ENCODE measurements around the gene EIF4A2. TPM values are rescaled to one million over a fixed set of nuclear protein-coding genes. Genes with fewer than 3 reads are reported as not detected.

The EIF4A2 gene
- polyA plus RNA-seq, 1 experiment, result 774 TPM

DNA sequence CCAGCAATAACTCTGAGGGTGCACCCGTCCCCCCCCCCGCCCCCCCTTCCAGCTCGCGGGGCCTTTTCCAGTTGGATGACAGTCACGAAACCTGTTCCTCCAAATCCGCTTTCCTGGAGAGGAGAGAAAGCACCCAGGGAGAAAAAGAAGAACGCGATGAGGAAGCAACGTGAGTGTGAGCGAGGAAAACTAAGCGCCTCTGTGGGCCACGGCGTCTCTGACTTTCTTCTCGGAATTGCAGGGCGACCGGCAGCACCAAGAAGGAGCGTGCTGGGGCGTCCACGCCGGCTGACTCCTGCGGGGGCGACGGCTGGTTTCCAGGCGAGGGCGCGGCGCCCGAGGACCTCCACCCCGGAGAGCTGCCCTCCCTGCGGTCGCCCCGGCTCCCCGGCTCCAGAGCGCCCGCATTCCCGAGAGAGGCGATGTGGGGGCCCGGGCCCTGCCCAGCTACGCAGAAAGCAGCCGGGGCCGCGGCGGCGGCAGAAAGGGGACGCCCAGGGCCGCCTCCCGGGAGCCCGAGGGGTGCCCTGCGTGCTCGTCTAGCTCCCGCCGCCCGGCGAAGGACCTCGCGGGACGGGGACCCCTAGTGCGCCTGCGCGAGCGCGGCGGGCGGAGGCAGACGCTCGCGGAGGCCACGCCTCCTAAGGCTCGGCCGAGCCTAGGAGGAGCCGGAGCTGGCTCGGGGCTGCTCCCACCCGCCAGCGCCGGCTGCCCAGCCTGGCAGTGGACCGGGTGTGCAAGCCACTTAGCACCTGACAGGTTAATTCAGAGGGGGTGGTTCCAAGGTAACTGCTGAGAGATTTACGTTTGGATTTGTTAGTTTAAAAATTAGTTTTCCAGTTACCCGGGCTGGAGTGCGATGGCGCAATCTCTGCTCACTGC lies 43.8 kb downstream of the EIF4A2 start:
- no peak overlapping the region for H3K27ac ChIP-seq (ENCODE audit: low read depth, low read length)

DNA sequence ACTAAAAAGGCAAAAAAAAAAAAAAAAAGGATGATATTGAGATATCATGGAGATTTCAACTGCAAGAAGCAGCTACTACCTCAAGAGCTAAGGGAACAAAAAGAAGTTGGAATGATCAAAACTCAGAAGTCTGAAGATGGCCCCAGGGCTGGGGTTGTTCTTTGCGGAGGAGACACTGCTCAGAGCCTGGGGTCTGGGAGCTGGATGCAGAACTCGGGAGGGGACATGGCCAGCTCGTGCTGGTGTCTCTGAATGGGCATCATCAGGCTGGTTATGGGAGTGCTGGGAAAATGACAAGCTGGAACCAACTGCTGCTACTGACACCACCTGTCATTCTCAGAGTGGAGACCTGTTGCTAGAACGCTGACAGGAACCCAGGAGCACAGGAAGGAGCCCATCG lies 45.0 kb downstream of the EIF4A2 start:
- POLR2A ChIA-PET, result interaction anchor here (4.2 kb wide), 1 partner anchor 45 kb away, joined by 34 read pairs; the partner anchor contains the start of gene EIF4A2
- peaks cover 39% of the 10 kb centered on the region for H3K27me3 ChIP-seq (ENCODE audit: control insufficient read depth, insufficient read depth, low read length)

More for the DNA sequence above, 43.8 kb downstream of the EIF4A2 start:
- ChIA-PET POLR2A (interaction anchor here (0.6 to 4.2 kb wide), 7 partner anchors 43 to 889 kb away, joined by 3 to 34 read pairs (median 4); partner anchors contain the start of genes EIF4A2, RPL39L and TRA2B), CTCF (interaction anchor here (2.3 to 12.0 kb wide), 2 partner anchors 212 to 337 kb away, joined by 9 to 186 read pairs; partner anchors contain the start of gene AHSG)
- peak overlapping the region; percentile 62 for H3K4me3 ChIP-seq (ENCODE audit: low read depth, low read length)
- H3K27me3 ChIP-seq (ENCODE audit: control insufficient read depth, insufficient read depth, low read length), result peaks cover 34% of the 10 kb centered on the region
- TF ChIP-seq, protein P1, sequence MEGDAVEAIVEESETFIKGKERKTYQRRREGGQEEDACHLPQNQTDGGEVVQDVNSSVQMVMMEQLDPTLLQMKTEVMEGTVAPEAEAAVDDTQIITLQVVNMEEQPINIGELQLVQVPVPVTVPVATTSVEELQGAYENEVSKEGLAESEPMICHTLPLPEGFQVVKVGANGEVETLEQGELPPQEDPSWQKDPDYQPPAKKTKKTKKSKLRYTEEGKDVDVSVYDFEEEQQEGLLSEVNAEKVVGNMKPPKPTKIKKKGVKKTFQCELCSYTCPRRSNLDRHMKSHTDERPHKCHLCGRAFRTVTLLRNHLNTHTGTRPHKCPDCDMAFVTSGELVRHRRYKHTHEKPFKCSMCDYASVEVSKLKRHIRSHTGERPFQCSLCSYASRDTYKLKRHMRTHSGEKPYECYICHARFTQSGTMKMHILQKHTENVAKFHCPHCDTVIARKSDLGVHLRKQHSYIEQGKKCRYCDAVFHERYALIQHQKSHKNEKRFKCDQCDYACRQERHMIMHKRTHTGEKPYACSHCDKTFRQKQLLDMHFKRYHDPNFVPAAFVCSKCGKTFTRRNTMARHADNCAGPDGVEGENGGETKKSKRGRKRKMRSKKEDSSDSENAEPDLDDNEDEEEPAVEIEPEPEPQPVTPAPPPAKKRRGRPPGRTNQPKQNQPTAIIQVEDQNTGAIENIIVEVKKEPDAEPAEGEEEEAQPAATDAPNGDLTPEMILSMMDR (IDR thresholded peaks at IDR 0.05; ENCODE audit: low read depth, low read length), result no peak
- DNase-seq (ENCODE audit: low read depth, low spot score), result peak; percentile 39
- no peaks in the 10 kb centered on the region; the same call in 1 of the 2 replicates for H3K9me3 ChIP-seq (ENCODE audit: control insufficient read depth, insufficient read depth, low read length)

DNA sequence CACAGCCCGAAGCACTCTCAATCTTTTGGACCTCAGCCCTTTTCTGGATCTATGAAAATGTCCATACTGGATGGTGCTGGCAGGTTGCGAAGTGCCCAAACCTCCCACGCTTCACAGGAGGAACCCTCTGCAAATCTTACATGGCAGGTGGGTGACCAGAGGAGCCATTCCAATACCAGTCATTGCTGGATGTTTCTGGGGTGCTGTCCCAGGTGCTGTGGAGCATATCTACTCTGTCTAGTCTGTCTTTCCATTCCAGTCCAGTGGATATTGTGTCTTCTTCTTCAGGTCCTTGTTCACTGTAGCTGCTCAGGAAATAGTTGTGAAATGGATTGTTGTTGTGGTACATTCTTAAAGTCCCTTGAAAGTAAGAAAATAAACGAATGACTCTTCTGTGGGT lies 48.4 kb downstream of the EIF4A2 start:
- CTCF ChIA-PET, result no interaction called here
- Histone ChIP-seq H3K27ac (ENCODE audit: low read depth, low read length) (no peak overlapping the region), H3K4me3 (ENCODE audit: low read depth, low read length) (no peak overlapping the region), H3K9me3 (ENCODE audit: control insufficient read depth, insufficient read depth, low read length) (no peaks in the 10 kb centered on the region), H3K27me3 (ENCODE audit: control insufficient read depth, insufficient read depth, low read length) (peaks cover 46% of the 10 kb centered on the region)
- TF ChIP-seq, protein P1 (IDR thresholded peaks at IDR 0.05; ENCODE audit: low read depth, low read length), result no peak
- POLR2A ChIA-PET, result no interaction called here
- no peak for DNase-seq (ENCODE audit: low read depth, low spot score)

More for the DNA sequence above, 45.0 kb downstream of the EIF4A2 start:
- CTCF ChIA-PET, result interaction anchor here (0.6 to 12.0 kb wide), 4 partner anchors 21 to 336 kb away, joined by 3 to 186 read pairs (median 6); partner anchors contain the start of gene AHSG
- TF ChIP-seq, protein P1 (IDR thresholded peaks at IDR 0.05; ENCODE audit: low read depth, low read length), result no peak
- DNase-seq (ENCODE audit: low read depth, low spot score), result no peak
- H3K4me3 ChIP-seq (ENCODE audit: low read depth, low read length), result no peak overlapping the region
- H3K27ac ChIP-seq (ENCODE audit: low read depth, low read length), result no peak overlapping the region
- H3K9me3 ChIP-seq (ENCODE audit: control insufficient read depth, insufficient read depth, low read length), result no peaks in the 10 kb centered on the region; the same call in 1 of the 2 replicates

DNA sequence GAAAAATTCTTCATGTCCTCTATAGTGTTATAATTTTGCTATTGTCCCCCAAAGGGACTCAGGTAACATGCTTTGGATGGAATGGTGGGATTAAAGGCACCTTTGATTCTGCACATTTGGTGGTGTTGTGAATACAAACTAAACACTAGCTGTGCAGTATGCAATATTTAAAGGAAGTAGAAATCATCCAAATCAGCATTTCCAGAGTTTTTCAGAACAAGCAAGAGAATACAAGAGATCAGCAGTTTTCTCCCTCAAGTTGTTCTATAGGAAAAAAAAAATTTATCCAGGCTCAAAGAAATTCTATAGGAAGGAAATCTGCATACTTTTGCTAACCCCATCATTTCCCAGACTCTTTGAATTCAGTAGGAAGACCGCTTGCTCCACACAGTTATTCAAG lies 48.9 kb downstream of the EIF4A2 start:
- ChIA-PET POLR2A (no interaction called here), CTCF (no interaction called here)
- Histone ChIP-seq H3K27me3 (ENCODE audit: control insufficient read depth, insufficient read depth, low read length) (peaks cover 46% of the 10 kb centered on the region), H3K4me3 (ENCODE audit: low read depth, low read length) (no peak overlapping the region), H3K9me3 (ENCODE audit: control insufficient read depth, insufficient read depth, low read length) (no peaks in the 10 kb centered on the region), H3K27ac (ENCODE audit: low read depth, low read length) (no peak overlapping the region)
- no peak for DNase-seq (ENCODE audit: low read depth, low spot score)
- TF ChIP-seq, protein P1 (IDR thresholded peaks at IDR 0.05; ENCODE audit: low read depth, low read length), result no peak

Small RNAs within 50 kb of the gene (small RNA-seq; reads per million reads assigned to genes)
- gene RF00092 (ENCODE audit: insufficient read length, low read depth) (not detected), gene RNU6-1105P (ENCODE audit: insufficient read length, low read depth) (not detected), gene SNORA4 (ENCODE audit: insufficient read length, low read depth) (not detected), gene SNORA63 (ENCODE audit: insufficient read length, low read depth) (not detected), gene SNORA81 (ENCODE audit: insufficient read length, low read depth) (not detected), gene SNORD2 (ENCODE audit: insufficient read length, low read depth) (not detected)

Other genes with a start within 250 kb of the EIF4A2 start
- gene CRYGS, start 239.2 kb upstream of the EIF4A2 start, polyA plus RNA-seq (2011; rRNA removed), result 1.6 and 2.0 TPM in 2 replicates
- gene TBCCD1, start 216.2 kb upstream of the EIF4A2 start, polyA plus RNA-seq (2011; rRNA removed), result 10.5 and 13.1 TPM in 2 replicates
- gene DNAJB11, start 212.9 kb upstream of the EIF4A2 start, polyA plus RNA-seq (2011; rRNA removed), result 43.6 and 56.2 TPM in 2 replicates
- not detected in 2 replicates for gene AHSG, start 170.5 kb upstream of the EIF4A2 start, polyA plus RNA-seq (2011; rRNA removed)
- gene FETUB, start 143.2 kb upstream of the EIF4A2 start, polyA plus RNA-seq (2011; rRNA removed), result not detected in 2 replicates
- gene HRG, start 117.6 kb upstream of the EIF4A2 start, polyA plus RNA-seq (2011; rRNA removed), result not detected in 2 replicates
- not detected in 2 replicates for gene KNG1, start 66.2 kb upstream of the EIF4A2 start, polyA plus RNA-seq (2011; rRNA removed)
- gene RFC4, start 22.9 kb downstream of the EIF4A2 start, polyA plus RNA-seq (2011; rRNA removed), result 7.3 and 9.4 TPM in 2 replicates
- not detected in 2 replicates for gene ADIPOQ, start 59.1 kb downstream of the EIF4A2 start, polyA plus RNA-seq (2011; rRNA removed)
- gene ST6GAL1, start 146.9 kb downstream of the EIF4A2 start, polyA plus RNA-seq (2011; rRNA removed), result 11.8 and 11.9 TPM in 2 replicates